ENCODE measurements around the gene LRMDA. TPM values are rescaled to one million over a fixed set of nuclear protein-coding genes. Genes with fewer than 3 reads are reported as not detected.

Gene LRMDA
- total and polyA plus RNA-seq, 2 of the 4 experiments (the other 2 are of a cell fraction), result 0.07 TPM; not detected in 1

DNA sequence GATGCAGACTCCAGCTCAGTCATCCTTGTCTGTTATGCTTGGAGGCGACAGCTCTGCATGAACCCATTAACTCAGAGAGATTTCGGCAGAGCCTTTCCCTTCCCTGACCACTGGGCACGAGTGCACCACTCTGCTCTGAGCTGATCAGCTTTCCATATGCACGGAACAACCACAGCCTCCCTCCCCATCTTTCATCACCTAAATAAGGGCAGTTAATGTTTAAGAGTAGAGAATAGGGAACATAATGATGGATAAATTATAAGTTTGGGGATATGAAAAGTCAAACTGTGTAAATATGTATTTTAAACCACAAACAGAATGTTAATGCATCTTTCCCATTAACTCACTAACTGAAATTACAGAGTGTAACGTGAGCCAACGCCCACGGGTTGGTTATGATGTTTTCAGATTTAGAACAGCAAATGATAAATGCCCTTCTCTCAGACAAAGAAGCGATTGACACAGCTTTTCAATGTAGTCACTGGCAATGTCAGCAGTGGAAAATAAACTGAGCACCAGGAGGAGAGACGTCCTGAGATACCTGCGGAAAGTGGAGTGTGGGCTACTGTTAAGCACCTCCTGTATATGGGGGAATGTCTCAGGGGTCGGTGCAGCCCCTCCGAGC, 658.2 kb downstream of the LRMDA start:
- no peaks in the 10 kb centered on the region; the same call in 1 of the 2 replicates for H3K9me3 ChIP-seq (ENCODE audit: control insufficient read depth, insufficient read depth, low read length)
- POLR2A ChIA-PET (ENCODE audit: unreplicated experiment), result no interaction called here
- no peak overlapping the region for H4K91ac ChIP-seq (ENCODE audit: insufficient read depth, low read depth, low read length)
- H3K4ac ChIP-seq (ENCODE audit: low read depth, low read length), result no peak overlapping the region
- intact Hi-C loops (cut with micrococcal nuclease) (no loop called here), dilution Hi-C loops (cut with HindIII; ENCODE audit: low sequenced_read_pairs, unreplicated experiment) (no loop called here), in situ Hi-C loops (cut with MboI; ENCODE audit: low sequenced_read_pairs) (no loop called here)
- no peak overlapping the region for H2BK120ac ChIP-seq (ENCODE audit: low read depth, low read length)
- no peak overlapping the region for H2AK5ac ChIP-seq (ENCODE audit: low read depth, low read length)
- H2AFZ ChIP-seq (replicated peaks; ENCODE audit: low read length, poor library complexity), result no peak overlapping the region
- H3K18ac ChIP-seq (ENCODE audit: low read depth, low read length), result no peak overlapping the region
- H4K8ac ChIP-seq (ENCODE audit: low read depth in 2 of 2, low read length in 2 of 2), result no peak overlapping the region
- H3K27ac ChIP-seq (ENCODE audit: insufficient read depth, low read length), result no peak overlapping the region
- H3K79me1 ChIP-seq (ENCODE audit: low read depth in 1 of 2, low read length in 2 of 2), result no peaks in the 10 kb centered on the region
- H3K4me3 ChIP-seq (ENCODE audit: insufficient read depth, low read depth, low read length), result no peak overlapping the region
- CTCF ChIA-PET, result no interaction called here
- H3K23ac ChIP-seq (ENCODE audit: low read depth, low read length), result no peak overlapping the region
- peaks cover 2% of the 10 kb centered on the region for H3K27me3 ChIP-seq (ENCODE audit: control insufficient read depth, insufficient read depth, low read length)
- no peak overlapping the region for H2BK20ac ChIP-seq (ENCODE audit: low read depth, low read length)
- H3K9me1 ChIP-seq (ENCODE audit: insufficient read depth, low read length), result no peaks in the 10 kb centered on the region
- no peak overlapping the region for H2AK9ac ChIP-seq (replicated peaks; ENCODE audit: low read depth, low read length, poor library complexity)
- TF ChIP-seq, protein P1, sequence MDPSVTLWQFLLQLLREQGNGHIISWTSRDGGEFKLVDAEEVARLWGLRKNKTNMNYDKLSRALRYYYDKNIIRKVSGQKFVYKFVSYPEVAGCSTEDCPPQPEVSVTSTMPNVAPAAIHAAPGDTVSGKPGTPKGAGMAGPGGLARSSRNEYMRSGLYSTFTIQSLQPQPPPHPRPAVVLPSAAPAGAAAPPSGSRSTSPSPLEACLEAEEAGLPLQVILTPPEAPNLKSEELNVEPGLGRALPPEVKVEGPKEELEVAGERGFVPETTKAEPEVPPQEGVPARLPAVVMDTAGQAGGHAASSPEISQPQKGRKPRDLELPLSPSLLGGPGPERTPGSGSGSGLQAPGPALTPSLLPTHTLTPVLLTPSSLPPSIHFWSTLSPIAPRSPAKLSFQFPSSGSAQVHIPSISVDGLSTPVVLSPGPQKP (IDR thresholded peaks at IDR 0.05; ENCODE audit: borderline replicate concordance, low read depth, low read length), result no peak
- no peak for TF ChIP-seq FOS (IDR thresholded peaks at IDR 0.05; ENCODE audit: low read depth, low read length)
- TF ChIP-seq, protein P2, sequence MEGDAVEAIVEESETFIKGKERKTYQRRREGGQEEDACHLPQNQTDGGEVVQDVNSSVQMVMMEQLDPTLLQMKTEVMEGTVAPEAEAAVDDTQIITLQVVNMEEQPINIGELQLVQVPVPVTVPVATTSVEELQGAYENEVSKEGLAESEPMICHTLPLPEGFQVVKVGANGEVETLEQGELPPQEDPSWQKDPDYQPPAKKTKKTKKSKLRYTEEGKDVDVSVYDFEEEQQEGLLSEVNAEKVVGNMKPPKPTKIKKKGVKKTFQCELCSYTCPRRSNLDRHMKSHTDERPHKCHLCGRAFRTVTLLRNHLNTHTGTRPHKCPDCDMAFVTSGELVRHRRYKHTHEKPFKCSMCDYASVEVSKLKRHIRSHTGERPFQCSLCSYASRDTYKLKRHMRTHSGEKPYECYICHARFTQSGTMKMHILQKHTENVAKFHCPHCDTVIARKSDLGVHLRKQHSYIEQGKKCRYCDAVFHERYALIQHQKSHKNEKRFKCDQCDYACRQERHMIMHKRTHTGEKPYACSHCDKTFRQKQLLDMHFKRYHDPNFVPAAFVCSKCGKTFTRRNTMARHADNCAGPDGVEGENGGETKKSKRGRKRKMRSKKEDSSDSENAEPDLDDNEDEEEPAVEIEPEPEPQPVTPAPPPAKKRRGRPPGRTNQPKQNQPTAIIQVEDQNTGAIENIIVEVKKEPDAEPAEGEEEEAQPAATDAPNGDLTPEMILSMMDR (conservative IDR thresholded peaks at IDR 0.05; ENCODE audit: low read depth, low read length), result no peak
- no peak overlapping the region for H3K14ac ChIP-seq (replicated peaks; ENCODE audit: low read depth, low read length)
- H2BK15ac ChIP-seq (ENCODE audit: low read depth, low read length), result no peak overlapping the region
- 63% methylated on average over 2 of the region's 12 CpGs; no CpG with 5 or more reads in 1 of the 2 experiments for WGBS, 2 experiments (ENCODE audit: extremely low coverage in 2 of 2, insufficient read length in 1 of 2)
- no peak overlapping the region for H2BK5ac ChIP-seq (ENCODE audit: low read depth, low read length, poor library complexity, severe bottlenecking)
- DNase-seq (no peak), ATAC-seq (ENCODE audit: low read depth) (no peak)
- no peak overlapping the region for H3K9ac ChIP-seq (ENCODE audit: low read depth, low read length)
- no peak overlapping the region for H4K5ac ChIP-seq (ENCODE audit: low read depth, low read length)
- no peaks in the 10 kb centered on the region for H4K20me1 ChIP-seq (ENCODE audit: insufficient read depth, low read length)
- no peaks in the 10 kb centered on the region for H3K4me1 ChIP-seq (ENCODE audit: control insufficient read depth, insufficient read depth, low read length)
- no peak overlapping the region for H3K56ac ChIP-seq (ENCODE audit: extremely low read depth, insufficient read depth, low read length)
- BruUV-seq (replicated peaks), result no TSS peak
- H3K4me2 ChIP-seq (ENCODE audit: low read depth, low read length), result no peak overlapping the region
- no peaks in the 10 kb centered on the region for H3K36me3 ChIP-seq (ENCODE audit: control insufficient read depth, insufficient read depth, low read length)

Data from IMR-90 (cell line).